Heart left ventricle (tissue), 13 donors: ENCODE measurements around the gene FADS2.

Experiments used
- POLR2A ChIP-seq, 2 donors: fragments of 450-650 bp; IDR thresholded peaks; one replicate each; pipeline ENCODE4 v1.6.1; 2017; ENCODE audit warnings: antibody characterized with exemption in 2 of 2, mild to moderate bottlenecking in 2 of 2, moderate library complexity in 2 of 2
- TF ChIP-seq, protein P1 (sequence below), 12 donors: fragments of 200-600 bp; sonication (generic) in 4 of 12; IDR thresholded peaks; one replicate each; pipeline versions ENCODE4 v1.5.0 to v1.8.0; 2018 to 2022; ENCODE audit warnings: antibody characterized with exemption in 12 of 12, mild to moderate bottlenecking in 5 of 12
- donor health status: ischemic (EF 13 %, LVEDD 7.1; RV severe dilation, severe dysfunction).
- donor health status: DM: no; HTN: yes; CAD: no.
- donor health status: DM: no; HTN: no; CAD: no.
- donor health status: ischemic (EF 25% LVEDD 6.9; RV normal size, moderate dysfunction).
- donor health status: ischemic (EF 25% LVEDD 5.7; RV mildly dilated, moderate dysfunction).
- donor health status: ischemic (EF 35%, LVEDD 5.7; RV mildly dilated, moderate dysfunction).
- donor health status: nonischemic (EF 11% LVEDD 7.7; RV severe dilation, severe dysfunction).
- donor health status: DM: yes; HTN: yes; CAD: no.
- donor health status: PGD.
- donor health status: ischemic (EF 29% LVEDD 5.4; RV normal size, mild dysfunction).
- donor health status: nonischemic (EF 23%, LVEDD 6.1; RV moderate dilation, normal function).

DNA sequence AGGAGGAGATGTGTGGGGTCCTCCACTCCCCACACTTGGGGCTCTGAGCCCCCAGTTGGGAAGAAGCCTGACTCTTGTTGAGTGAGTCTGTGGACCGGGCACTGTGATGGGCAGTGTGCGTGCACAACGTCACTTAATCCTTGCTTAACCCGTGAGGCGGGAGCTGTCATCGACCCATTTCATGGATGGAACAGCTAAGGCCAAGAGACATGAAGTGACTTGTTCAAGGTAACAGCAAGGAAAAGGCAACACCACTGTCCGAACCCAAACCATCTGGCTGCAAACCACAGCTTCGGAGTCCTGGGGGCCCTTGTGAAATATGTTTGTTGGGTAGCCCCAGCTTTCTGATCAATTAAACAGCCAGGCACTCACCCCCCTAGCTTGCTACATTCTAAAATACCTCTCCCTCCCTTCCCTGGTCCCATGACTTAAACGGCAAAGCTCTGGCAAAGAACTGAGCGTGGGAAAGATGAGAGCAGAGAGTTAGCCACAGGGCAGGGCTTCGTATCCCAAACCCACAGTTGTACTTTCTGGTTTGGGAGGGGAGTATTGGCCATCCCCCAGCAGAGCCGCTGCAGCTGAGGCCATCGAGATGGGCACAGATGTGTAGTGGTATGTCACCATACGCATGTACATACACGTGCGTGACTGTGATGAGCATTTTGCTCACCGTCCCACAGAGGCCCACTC, 26.3 kb downstream of the FADS2 start:
- TF ChIP-seq, protein P1, sequence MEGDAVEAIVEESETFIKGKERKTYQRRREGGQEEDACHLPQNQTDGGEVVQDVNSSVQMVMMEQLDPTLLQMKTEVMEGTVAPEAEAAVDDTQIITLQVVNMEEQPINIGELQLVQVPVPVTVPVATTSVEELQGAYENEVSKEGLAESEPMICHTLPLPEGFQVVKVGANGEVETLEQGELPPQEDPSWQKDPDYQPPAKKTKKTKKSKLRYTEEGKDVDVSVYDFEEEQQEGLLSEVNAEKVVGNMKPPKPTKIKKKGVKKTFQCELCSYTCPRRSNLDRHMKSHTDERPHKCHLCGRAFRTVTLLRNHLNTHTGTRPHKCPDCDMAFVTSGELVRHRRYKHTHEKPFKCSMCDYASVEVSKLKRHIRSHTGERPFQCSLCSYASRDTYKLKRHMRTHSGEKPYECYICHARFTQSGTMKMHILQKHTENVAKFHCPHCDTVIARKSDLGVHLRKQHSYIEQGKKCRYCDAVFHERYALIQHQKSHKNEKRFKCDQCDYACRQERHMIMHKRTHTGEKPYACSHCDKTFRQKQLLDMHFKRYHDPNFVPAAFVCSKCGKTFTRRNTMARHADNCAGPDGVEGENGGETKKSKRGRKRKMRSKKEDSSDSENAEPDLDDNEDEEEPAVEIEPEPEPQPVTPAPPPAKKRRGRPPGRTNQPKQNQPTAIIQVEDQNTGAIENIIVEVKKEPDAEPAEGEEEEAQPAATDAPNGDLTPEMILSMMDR (IDR thresholded peaks at IDR 0.05): no peak
- TF ChIP-seq POLR2A (IDR thresholded peaks at IDR 0.05): no peak
